Stimulated activated CD4-positive, alpha-beta T cell treated with anti-CD3 and anti-CD28 coated beads, TNF-alpha, amount 100 ng/mL, for 4 hours (primary cell): ENCODE measurements around the gene DOCK1.

Source experiments
- DNase-seq, 3 experiments: peaks; one replicate each; pipeline ENCODE4 v3.0.0-alpha.2; 2020; ENCODE audit warnings: low read depth in 3 of 3

Gene DOCK1

GRCh38 chr10:127081851-127082345 lies 176.7 kb downstream of the DOCK1 start:
- no peak for DNase-seq

DNA sequence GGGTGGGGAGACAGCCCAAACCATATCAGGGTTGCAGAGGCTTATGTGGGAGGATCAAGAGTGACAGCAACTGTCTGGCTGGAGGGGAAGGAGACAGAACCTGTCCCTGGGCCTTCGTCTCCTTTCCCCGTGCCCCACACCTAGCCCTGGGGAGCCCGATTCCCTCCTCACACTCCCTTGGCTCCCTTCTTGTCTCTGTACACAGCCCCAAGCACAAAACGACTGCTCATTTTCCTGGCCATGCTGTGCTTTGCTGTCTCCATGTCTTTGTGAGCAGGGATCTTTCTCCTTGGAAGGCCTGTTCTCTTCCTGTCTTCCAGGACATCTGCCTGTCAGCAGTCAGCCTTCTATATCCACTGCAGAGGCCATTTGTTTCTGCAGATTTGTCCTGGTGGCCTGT lies 177.4 kb downstream of the DOCK1 start:
- DNase-seq = no peak

DNA sequence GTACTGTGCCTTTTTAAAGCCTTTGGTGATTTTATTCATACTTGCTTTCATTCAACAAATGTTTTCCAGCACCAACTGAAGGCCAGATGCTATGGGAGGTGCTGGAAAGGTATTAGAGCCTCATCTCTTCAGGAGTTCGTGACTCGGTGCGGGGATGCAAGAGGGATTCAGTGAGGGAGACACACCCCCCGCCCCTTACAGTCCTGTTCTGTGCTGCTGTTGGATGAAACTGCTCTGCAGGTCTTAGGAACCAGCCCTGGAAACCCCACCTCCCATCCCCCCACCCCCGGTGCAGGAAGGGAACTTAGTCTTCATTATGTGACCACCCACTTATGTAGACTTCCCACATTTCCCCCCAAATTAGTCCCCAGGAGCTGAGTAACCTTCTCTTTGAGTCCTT lies 180.7 kb downstream of the DOCK1 start:
- no peak for DNase-seq

DNA sequence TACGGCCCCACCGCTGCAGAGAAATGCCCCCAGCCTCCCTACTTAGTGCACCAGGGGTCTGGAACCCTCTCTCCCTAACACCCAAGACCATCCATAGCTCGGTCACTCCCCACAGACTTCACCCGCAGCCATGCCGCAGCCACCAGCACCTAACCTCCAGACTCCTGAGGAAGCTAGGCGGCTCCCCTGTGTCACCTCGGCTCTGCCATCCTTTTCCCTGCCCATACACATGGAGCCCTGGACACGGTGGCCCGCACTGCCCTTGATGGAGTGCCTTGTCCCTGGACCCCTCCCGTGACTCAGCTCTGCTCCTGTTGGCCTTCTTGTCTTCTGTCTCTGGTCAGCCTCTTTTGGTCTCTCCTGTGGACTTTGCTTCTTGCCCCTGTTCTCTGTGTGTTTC lies 183.7 kb downstream of the DOCK1 start:
- no peak for DNase-seq

- DNase-seq = no peak
Measured at GRCh38 chr10:127089446-127089845, 184.2 kb downstream of the DOCK1 start.

DNA sequence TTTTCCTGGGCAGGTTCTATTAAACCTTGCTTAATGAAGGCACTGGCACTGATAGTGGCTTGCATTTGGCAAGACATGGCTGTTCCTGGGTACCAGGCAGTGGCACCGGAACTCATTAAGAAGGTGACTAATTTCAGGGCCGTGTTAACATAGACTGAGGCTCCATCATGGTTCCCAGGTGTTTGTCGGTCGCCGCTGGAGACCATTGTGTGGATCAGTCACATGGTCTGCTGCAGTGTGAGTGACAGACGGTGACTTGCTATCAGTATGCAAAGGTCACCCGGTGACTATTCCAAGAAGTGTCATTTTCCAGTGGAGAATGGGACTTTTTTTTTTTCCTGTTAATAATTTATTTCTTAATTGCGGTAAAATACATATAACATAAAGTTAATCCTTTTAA lies 184.9 kb downstream of the DOCK1 start:
- no peak for DNase-seq

GRCh38 chr10:127091354-127091753 lies 186.1 kb downstream of the DOCK1 start:
- DNase-seq = no peak

GRCh38 chr10:127092916-127093315 lies 187.7 kb downstream of the DOCK1 start:
- no peak for DNase-seq

DNA sequence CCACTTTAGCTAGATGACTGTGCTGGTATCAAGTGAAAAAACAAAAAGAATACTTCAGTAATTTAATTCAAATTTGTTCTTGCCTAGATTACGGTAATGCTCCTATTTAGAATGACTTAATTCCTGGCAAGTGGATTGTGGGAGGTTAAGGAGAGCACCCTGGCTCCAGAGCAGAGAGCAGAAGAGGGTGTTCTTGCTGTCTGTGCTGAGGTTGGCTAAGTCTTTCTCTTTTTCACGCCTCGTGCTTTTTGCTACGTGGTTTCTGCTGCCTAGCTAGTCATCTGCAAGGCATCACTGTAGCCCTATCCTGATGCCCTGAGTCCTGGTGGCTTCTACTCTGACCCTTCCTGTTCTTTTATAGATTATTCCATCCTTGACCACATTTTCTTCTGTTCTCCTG lies 189.8 kb downstream of the DOCK1 start:
- no peak for DNase-seq

- no peak for DNase-seq
Measured at GRCh38 chr10:127100983-127101615, 195.9 kb downstream of the DOCK1 start.

DNA sequence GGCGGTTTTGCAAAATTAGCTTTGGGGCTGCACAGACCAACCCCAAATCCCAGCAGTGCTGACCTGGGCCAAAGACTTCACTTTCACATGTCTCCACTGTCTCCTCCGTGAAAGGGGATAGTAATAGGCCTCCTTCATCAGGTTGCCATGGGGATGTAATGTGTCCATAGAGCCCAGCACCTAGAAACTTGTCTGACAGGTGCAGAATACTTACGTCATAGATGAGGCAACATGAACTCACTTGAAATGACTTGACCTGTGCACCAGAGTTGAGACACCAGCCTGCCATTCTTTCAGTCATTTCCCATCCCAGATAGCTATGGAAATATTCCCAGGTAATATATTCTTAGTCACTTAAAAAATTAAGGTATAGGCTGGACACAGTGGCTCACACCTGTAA lies 196.9 kb downstream of the DOCK1 start:
- no peak for DNase-seq

- DNase-seq = no peak
Measured at GRCh38 chr10:127115100-127115499, 209.9 kb downstream of the DOCK1 start.

- DNase-seq = no peak
Measured at GRCh38 chr10:127117125-127117524, 211.9 kb downstream of the DOCK1 start.

- DNase-seq = no peak
Measured at GRCh38 chr10:127118034-127118433, 212.8 kb downstream of the DOCK1 start.

DNA sequence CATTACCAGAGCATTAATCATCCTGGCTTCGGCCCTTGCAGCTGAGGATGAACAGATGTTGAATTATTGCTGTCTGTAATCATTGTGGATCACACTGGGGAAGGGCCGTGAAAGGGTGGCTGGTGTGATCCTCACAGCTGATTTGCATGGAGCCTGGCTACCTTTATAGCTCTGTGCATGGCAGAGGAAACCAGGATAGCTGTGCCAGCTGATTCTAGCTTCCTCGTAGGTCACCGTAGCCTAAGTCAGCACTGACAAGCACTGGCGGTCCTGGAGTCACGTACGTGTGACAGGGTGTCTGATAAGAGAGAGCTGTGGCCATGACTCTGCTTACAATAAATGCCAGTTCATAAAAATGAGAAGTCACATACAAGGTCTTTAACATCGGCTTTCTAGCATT lies 214.7 kb downstream of the DOCK1 start:
- DNase-seq = no peak

GRCh38 chr10:127122831-127123230 lies 217.6 kb downstream of the DOCK1 start:
- DNase-seq = no peak

DNA sequence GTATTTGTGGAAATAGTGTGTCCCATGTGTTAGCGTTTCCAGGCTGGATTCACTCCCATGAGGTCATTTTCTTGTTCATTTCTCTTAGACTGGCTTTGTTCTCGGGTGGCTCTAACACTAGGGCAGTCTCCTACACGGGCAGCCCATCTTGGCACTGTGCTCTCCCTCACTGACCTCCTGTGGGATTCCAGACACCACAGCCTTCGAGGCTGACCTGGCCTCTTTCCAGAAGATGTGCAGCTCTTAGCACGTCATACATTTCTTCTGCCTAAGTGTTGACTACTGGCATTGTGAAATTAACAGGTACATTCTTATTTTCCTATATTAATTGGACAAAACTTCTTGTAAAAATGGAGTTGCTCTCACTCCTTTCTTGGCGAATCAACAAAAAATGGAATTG lies 218.4 kb downstream of the DOCK1 start:
- DNase-seq = no peak

GRCh38 chr10:127125331-127125730 lies 220.1 kb downstream of the DOCK1 start:
- no peak for DNase-seq

GRCh38 chr10:127127822-127128221 lies 222.6 kb downstream of the DOCK1 start:
- DNase-seq = no peak

GRCh38 chr10:127129104-127129503 lies 223.9 kb downstream of the DOCK1 start:
- DNase-seq = no peak

DNA sequence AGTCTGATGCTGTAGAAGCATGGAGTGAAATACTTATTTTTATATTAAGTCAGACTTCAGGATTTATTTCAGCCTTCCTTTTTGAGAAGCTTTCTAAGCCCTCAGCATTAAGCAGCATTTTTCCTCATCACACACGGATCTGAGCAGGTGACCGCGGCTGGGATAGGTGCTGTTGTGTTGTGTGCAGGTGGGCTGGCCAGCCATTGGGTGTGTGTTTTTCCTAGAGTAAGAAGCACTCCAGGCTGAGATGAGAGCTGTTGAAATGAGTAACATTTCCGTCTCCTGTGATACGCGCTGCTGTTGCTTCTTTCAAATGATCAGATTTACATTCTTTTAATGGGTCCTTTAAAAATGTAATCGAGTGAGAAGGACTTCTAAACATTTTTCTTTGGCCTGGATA lies 227.2 kb downstream of the DOCK1 start:
- no peak for DNase-seq

DNA sequence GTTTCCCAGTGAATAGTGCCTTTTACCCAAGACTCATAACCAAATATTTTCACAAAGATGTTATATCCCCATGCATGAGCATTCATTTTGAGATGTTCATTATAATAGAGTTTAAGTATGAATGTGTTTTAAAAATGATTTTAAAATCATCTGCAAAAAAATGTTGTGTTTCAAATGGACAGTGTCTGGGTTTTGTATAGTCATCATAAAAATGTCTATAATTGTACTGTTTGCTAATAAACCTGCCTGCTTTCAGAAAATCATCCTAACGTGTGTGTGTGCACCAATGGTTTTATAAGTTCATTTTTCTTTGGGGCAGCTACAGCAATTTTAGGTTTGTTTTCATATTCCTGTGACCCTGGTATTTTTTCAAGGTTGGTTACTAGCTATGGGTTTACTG lies 228.0 kb downstream of the DOCK1 start:
- no peak for DNase-seq

- DNase-seq = no peak
Measured at GRCh38 chr10:127133672-127134500, 228.7 kb downstream of the DOCK1 start.
